K562 (cell line): Measurements from ENCODE around the gene TRDMT1. TPM values are rescaled to one million over a fixed set of nuclear protein-coding genes. Genes with fewer than 3 reads are reported as not detected.

Experiments used
- ATAC-seq: fragments of 200-7000 bp; cut with Tn5 transposase; 3 replicates; pipeline ENCODE4 v1.9.1; 2020; ENCODE audit warnings: moderate library complexity
- BruUV-seq: library from RNA; stranded (reverse); fragments of 400-500 nt; replicated peaks from 2 replicates; lab custom pipeline; 2021; lab: Mats Ljungman, UMichigan
- CTCF ChIA-PET: fragments of 300-600 bp; formaldehyde crosslinking; extraction: SDS; loops from one replicate; lab custom pipeline; 2021; ENCODE audit warnings: low intra/inter-chr PET ratio; lab: Yijun Ruan, JAX
- POLR2A ChIA-PET: fragments of 300-600, 350-650 bp; sonication (Branson Sonifier 250); formaldehyde crosslinking; extraction: SDS; loops from one replicate; lab custom pipeline; 2021; ENCODE audit warnings: antibody characterized with exemption, inconsistent platforms; lab: Yijun Ruan, JAX
- DNase-seq, 4 experiments: peaks; one replicate each; pipeline versions ENCODE4 v3.0.0 to v3.0.0-alpha.2; 2011 to 2018; ENCODE audit warnings: low spot score in 3 of 4, mixed read lengths in 3 of 4; ENCODE audit errors: extremely low read depth in 1 of 4
- FAIRE-seq: peaks from 2 replicates; lab custom pipeline; 2011; peaks lifted over from hg19 to GRCh38; lab: Jason Lieb, UNC
- H2AFZ ChIP-seq: 2 replicates; pipeline ENCODE4 v1.6.0; 2011; ENCODE audit warnings: low read depth, low read length, control low read depth, inconsistent platforms
- H3K27ac ChIP-seq: fragments of 200-600 bp; 3 replicates; pipeline ENCODE4 v1.8.0; 2011; ENCODE audit warnings: low read depth, mild to moderate bottlenecking, control low read depth, inconsistent platforms, low read length, moderate library complexity, mixed read lengths; ENCODE audit errors: extremely low read depth
- H3K27me3 ChIP-seq, 2 experiments: fragments of 300-600 bp in 1 of 2; 2 replicates in 1 of 2; 3 replicates in 1 of 2; pipeline versions ENCODE4 v1.6.0 to v1.8.0; 2011; ENCODE audit warnings: inconsistent platforms in 2 of 2, low read length in 2 of 2, mild to moderate bottlenecking in 1 of 2, mixed read lengths in 1 of 2, moderate library complexity in 1 of 2; ENCODE audit not compliant: control insufficient read depth in 2 of 2, insufficient read depth in 2 of 2
- H3K36me3 ChIP-seq: fragments of 300-600 bp; 3 replicates; pipeline ENCODE4 v1.8.0; 2011; ENCODE audit warnings: mild to moderate bottlenecking, low read length, inconsistent platforms; ENCODE audit not compliant: control insufficient read depth, insufficient read depth
- H3K4me1 ChIP-seq, 2 experiments: fragments of 200-600 bp in 1 of 2; replicated peaks in 1 of 2; 2 replicates in 1 of 2; 3 replicates in 1 of 2; pipeline versions ENCODE4 v1.5.1 to v1.8.0; 2011; ENCODE audit warnings: inconsistent platforms in 2 of 2, low read length in 2 of 2, mild to moderate bottlenecking in 1 of 2, mixed read lengths in 1 of 2, moderate library complexity in 1 of 2; ENCODE audit not compliant: control insufficient read depth in 2 of 2, insufficient read depth in 2 of 2
- H3K4me2 ChIP-seq: 2 replicates; pipeline ENCODE4 v1.6.1; 2011; ENCODE audit warnings: low read length, control low read depth, inconsistent platforms, mixed read lengths; ENCODE audit not compliant: insufficient read depth
- H3K4me3 ChIP-seq: fragments of 200-600 bp; sonication (generic), shearing (Covaris generic); 2 replicates; pipeline ENCODE4 v1.5.1; 2016; ENCODE audit warnings: control low read depth, inconsistent platforms
- H3K79me2 ChIP-seq: fragments of 200-600 bp; 3 replicates; pipeline ENCODE4 v1.8.0; 2011; ENCODE audit warnings: low read length, inconsistent platforms; ENCODE audit not compliant: control insufficient read depth, insufficient read depth
- H3K9ac ChIP-seq, 2 experiments: 2 replicates each; pipeline versions ENCODE4 v1.6.0 to v1.6.1; 2011; ENCODE audit warnings: low read depth in 2 of 2, low read length in 2 of 2, control low read depth in 1 of 2, inconsistent platforms in 1 of 2, mild to moderate bottlenecking in 1 of 2, mixed read lengths in 1 of 2; ENCODE audit not compliant: insufficient read depth in 1 of 2
- H3K9me1 ChIP-seq: one replicate; pipeline ENCODE4 v1.6.0; 2011; ENCODE audit warnings: inconsistent platforms, mild to moderate bottlenecking, low read length, moderate library complexity; ENCODE audit not compliant: control insufficient read depth, insufficient read depth
- H3K9me3 ChIP-seq: replicated peaks from 2 replicates; pipeline ENCODE4 v1.5.1; 2011; ENCODE audit warnings: low read depth, low read length, inconsistent platforms; ENCODE audit not compliant: control insufficient read depth, insufficient read depth
- H4K20me1 ChIP-seq: replicated peaks from 2 replicates; pipeline ENCODE4 v1.6.1; 2011; ENCODE audit warnings: low read length, inconsistent platforms, mixed read lengths; ENCODE audit not compliant: control insufficient read depth, insufficient read depth
- BCL6 ChIP-seq: fragments of 250-450 bp; sonication (Bioruptor Pico); IDR thresholded peaks from 2 replicates; pipeline ENCODE4 v1.4.0; 2020
- CBFA2T3 ChIP-seq: fragments of 450-650 bp; IDR thresholded peaks from 2 replicates; pipeline ENCODE4 v1.6.1; 2017
- CHD4 ChIP-seq: fragments of 200-600 bp; sonication (generic); IDR thresholded peaks from 3 replicates; pipeline ENCODE4 v1.6.1; 2012; ENCODE audit warnings: low read depth, mild to moderate bottlenecking, mixed read lengths, low read length, inconsistent platforms; ENCODE audit not compliant: insufficient read depth, insufficient replicate concordance, poor library complexity, severe bottlenecking
- GABPA ChIP-seq: fragments of 200-800 bp; sonication (Bioruptor generic); conservative IDR thresholded peaks from 2 replicates; pipeline ENCODE4 v1.6.1; 2016; ENCODE audit warnings: low read depth, missing genetic modification characterization, missing compliant biosample characterization
- L3MBTL2 ChIP-seq: fragments of 450-650 bp; IDR thresholded peaks from 2 replicates; pipeline ENCODE4 v1.6.1; 2016; ENCODE audit warnings: mild to moderate bottlenecking, moderate library complexity
- MTA2 ChIP-seq: fragments of 450-650 bp; IDR thresholded peaks from 2 replicates; pipeline ENCODE4 v1.6.1; 2016; ENCODE audit warnings: low read depth
- NFIX ChIP-seq: fragments of 250-450 bp; sonication (Bioruptor Pico); IDR thresholded peaks from 2 replicates; pipeline ENCODE4 v1.4.0; 2020; ENCODE audit warnings: low read depth, mild to moderate bottlenecking, moderate library complexity
- PCBP2 ChIP-seq: fragments of 200-400 bp; formaldehyde crosslinking; IDR thresholded peaks from 2 replicates; pipeline ENCODE4 v1.6.1; 2018; ENCODE audit warnings: low read length, low read depth, mild to moderate bottlenecking, moderate library complexity; ENCODE audit not compliant: poor library complexity, severe bottlenecking
- RCOR1 ChIP-seq, 2 experiments: IDR thresholded peaks; 2 replicates each; pipeline ENCODE4 v1.6.1; 2012; ENCODE audit warnings: low read depth in 2 of 2, low read length in 2 of 2, borderline replicate concordance in 1 of 2, improper control_type of control experiment in 1 of 2
- SRSF3 ChIP-seq: fragments of 200-400 bp; formaldehyde crosslinking; IDR thresholded peaks from 2 replicates; pipeline ENCODE4 v1.6.1; 2016; ENCODE audit warnings: mild to moderate bottlenecking, low read length, moderate library complexity; ENCODE audit not compliant: insufficient read depth
- TCF3 ChIP-seq: sonication (generic); formaldehyde crosslinking; IDR thresholded peaks from 2 replicates; pipeline ENCODE4 v1.4.0; 2020; ENCODE audit warnings: mild to moderate bottlenecking, missing genetic modification reagents
- ZBTB1 ChIP-seq: sonication (generic); formaldehyde crosslinking; IDR thresholded peaks from 2 replicates; pipeline ENCODE4 v1.8.1; 2023; ENCODE audit warnings: missing genetic modification reagents, low read depth, mild to moderate bottlenecking, borderline replicate concordance
- ZKSCAN3 ChIP-seq: fragments of 250-450 bp; sonication (Bioruptor Pico); IDR thresholded peaks from 2 replicates; pipeline ENCODE4 v1.4.0; 2020
- WGBS: fragments of 100-300 bp; shearing (Covaris generic); methylation state at CpG from one replicate; pipeline ENCODE4 v1.1.6; 2016; ENCODE audit warnings: low coverage, mixed read lengths; ENCODE audit not compliant: insufficient coverage; ENCODE audit errors: missing lambda C conversion rate; 5-methylcytosine and 5-hydroxymethylcytosine counted together
- in situ Hi-C: fragments of 300-500 bp; cut with MboI; formaldehyde crosslinking; loops from 4 replicates; pipeline ENCODE4 v1.15.0; 2018; ENCODE audit warnings: inconsistent platforms, mixed read lengths
- intact Hi-C: fragments of 100-400 bp; cut with micrococcal nuclease; formaldehyde crosslinking; loops from 2 replicates; pipeline ENCODE4 v1.14.2; 2022
- polyA plus RNA-seq, 8 experiments: library from polyadenylated mRNA; depleted of rRNA in 4 of 8; stranded (reverse) in 5 of 8; unstranded in 3 of 8; fragments of >200 nt; fragmentation: Nextera tagmentation in 2 of 8; fragmentation: Illumina TruSeq in 1 of 8; extraction: Ambion mirVana in 2 of 8; extraction: Trizol in 1 of 8; gene quantifications; 2 replicates each; pipeline versions ENCODE4 v1.2.1 to v1.2.3, GENCODE V29; 2011 to 2014; ENCODE audit warnings: inconsistent platforms in 1 of 8, missing spikeins in 1 of 8
- total RNA-seq, 7 experiments: library from RNA; depleted of rRNA in 6 of 7; stranded (reverse); fragments of >200 nt in 6 of 7; fragmentation: Illumina TruSeq in 2 of 7; extraction: Trizol in 2 of 7; gene quantifications; 2 replicates each; pipeline versions ENCODE4 v1.2.1 to v1.2.3, GENCODE V29; 2011 to 2021; ENCODE audit warnings: low replicate concordance in 1 of 7
- TF ChIP-seq, protein P1 (sequence below): sonication (generic); formaldehyde crosslinking; IDR thresholded peaks from 2 replicates; pipeline ENCODE4 v1.4.0; 2020; ENCODE audit warnings: mild to moderate bottlenecking, missing genetic modification reagents
- TF ChIP-seq, protein P2 (sequence below): fragments of 450-650 bp; IDR thresholded peaks from one replicate; pipeline ENCODE4 v1.6.1; 2018; ENCODE audit warnings: mild to moderate bottlenecking, moderate library complexity; ENCODE audit not compliant: partially characterized antibody
- TF ChIP-seq, protein P3 (sequence below): fragments of 200-400 bp; formaldehyde crosslinking; IDR thresholded peaks from 2 replicates; pipeline ENCODE4 v1.6.1; 2017; ENCODE audit warnings: mild to moderate bottlenecking, low read depth, low read length, moderate library complexity

TRDMT1 gene
- total and polyA plus RNA-seq, 9 of the 15 experiments (the other 6 are each of a cell fraction or from before 2014, with no cell fraction given): 5.4 to 12.6 (median 9.3) TPM

DNA sequence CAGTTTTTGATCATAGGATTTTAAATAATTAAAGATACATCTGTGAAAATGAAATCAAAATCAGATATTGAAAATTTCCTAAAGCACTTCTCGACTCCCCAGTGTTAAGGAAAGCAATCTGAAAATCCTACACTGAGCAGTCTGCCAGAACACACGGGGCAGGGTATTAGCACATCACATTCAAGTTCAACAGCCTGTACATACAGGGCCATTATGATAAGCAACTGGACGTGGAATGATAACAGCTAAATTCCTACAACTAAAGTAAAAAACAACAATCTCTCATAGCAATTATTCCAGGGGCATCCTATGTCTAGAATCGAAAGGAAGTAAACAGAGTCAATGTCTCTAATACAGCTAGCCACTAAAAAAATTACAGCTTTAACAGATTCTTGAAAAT lies 31.7 kb downstream of the TRDMT1 start (continued):
- peak; percentile 80 for TF ChIP-seq CBFA2T3

DNA sequence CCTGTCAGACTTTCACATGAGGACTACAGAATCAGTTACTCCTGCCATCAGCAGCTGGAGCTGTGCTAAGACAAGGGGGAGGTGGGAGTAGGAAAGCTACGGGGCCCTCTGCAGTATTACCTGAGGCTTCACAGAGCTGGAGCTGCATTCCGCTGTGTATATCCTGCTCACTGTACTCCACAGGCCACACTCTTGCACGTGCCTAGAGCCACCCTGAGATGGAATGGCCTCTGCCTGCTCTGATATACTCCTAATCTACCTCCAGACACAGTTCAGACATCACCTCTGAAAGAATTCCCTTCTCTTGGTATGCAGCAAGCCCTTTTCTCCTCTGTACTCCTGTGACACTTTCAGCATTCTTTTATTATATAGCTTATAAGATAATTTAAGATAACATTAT lies 34.8 kb downstream of the TRDMT1 start:
- Histone ChIP-seq H3K4me1 (peaks cover 0 to 12% of the 10 kb centered on the region in 2 experiments; a peak in 3 of 5 replicates), H3K36me3 (no peaks in the 10 kb centered on the region), H3K27me3 (no peaks in the 10 kb centered on the region), H3K4me2 (no peak overlapping the region; the same call in 1 of the 2 replicates), H4K20me1 (no peaks in the 10 kb centered on the region), H3K9me3 (no peaks in the 10 kb centered on the region), H3K9me1 (no peaks in the 10 kb centered on the region), H2AFZ (peak overlapping the region; percentile 34; the same call in 1 of the 2 replicates), H3K4me3 (no peak overlapping the region), H3K79me2 (no peaks in the 10 kb centered on the region), H3K27ac (no peak overlapping the region), H3K9ac (peak overlapping the region in 1 of 2 experiments; percentile 10; a peak in 1 of 4 replicates)
- in situ Hi-C loops (no loop called here), intact Hi-C loops (no loop called here)
- no TSS peak for BruUV-seq
- CTCF ChIA-PET: no interaction called here
- peak in 2 of 4 experiments; percentile 8 to 44 for DNase-seq
- ATAC-seq: peak; percentile 74
- POLR2A ChIA-PET: interaction anchor here (1.1 kb wide), 1 partner anchor 12 kb away, joined by 4 read pairs; no protein-coding TSS in a partner anchor
- no peak for FAIRE-seq
- 21% methylated on average over 3 of the region's 3 CpGs for WGBS
- TF ChIP-seq TCF3 (CRISPR knock-in tag) (no peak), GABPA (tag) (no peak), ZBTB1 (CRISPR knock-in tag) (no peak), RCOR1 (IDR thresholded peaks at IDR 0.05; ENCODE audit: borderline replicate concordance in 1 of 2, low read depth in 2 of 2, low read length in 2 of 2) (peak in 1 of 2 experiments; percentile 17; a peak in 1 of 4 replicates), NFIX (CRISPR knock-in tag) (no peak), CHD4 (no peak), ZKSCAN3 (CRISPR knock-in tag) (no peak), L3MBTL2 (peak; percentile 35; the same call in 1 of the 2 replicates), SRSF3 (no peak), BCL6 (CRISPR knock-in tag) (no peak), PCBP2 (no peak), MTA2 (no peak)
- TF ChIP-seq, protein P1, sequence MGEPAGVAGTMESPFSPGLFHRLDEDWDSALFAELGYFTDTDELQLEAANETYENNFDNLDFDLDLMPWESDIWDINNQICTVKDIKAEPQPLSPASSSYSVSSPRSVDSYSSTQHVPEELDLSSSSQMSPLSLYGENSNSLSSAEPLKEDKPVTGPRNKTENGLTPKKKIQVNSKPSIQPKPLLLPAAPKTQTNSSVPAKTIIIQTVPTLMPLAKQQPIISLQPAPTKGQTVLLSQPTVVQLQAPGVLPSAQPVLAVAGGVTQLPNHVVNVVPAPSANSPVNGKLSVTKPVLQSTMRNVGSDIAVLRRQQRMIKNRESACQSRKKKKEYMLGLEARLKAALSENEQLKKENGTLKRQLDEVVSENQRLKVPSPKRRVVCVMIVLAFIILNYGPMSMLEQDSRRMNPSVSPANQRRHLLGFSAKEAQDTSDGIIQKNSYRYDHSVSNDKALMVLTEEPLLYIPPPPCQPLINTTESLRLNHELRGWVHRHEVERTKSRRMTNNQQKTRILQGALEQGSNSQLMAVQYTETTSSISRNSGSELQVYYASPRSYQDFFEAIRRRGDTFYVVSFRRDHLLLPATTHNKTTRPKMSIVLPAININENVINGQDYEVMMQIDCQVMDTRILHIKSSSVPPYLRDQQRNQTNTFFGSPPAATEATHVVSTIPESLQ: no peak
- TF ChIP-seq, protein P2, sequence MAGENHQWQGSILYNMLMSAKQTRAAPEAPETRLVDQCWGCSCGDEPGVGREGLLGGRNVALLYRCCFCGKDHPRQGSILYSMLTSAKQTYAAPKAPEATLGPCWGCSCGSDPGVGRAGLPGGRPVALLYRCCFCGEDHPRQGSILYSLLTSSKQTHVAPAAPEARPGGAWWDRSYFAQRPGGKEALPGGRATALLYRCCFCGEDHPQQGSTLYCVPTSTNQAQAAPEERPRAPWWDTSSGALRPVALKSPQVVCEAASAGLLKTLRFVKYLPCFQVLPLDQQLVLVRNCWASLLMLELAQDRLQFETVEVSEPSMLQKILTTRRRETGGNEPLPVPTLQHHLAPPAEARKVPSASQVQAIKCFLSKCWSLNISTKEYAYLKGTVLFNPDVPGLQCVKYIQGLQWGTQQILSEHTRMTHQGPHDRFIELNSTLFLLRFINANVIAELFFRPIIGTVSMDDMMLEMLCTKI: no peak
- TF ChIP-seq, protein P3, sequence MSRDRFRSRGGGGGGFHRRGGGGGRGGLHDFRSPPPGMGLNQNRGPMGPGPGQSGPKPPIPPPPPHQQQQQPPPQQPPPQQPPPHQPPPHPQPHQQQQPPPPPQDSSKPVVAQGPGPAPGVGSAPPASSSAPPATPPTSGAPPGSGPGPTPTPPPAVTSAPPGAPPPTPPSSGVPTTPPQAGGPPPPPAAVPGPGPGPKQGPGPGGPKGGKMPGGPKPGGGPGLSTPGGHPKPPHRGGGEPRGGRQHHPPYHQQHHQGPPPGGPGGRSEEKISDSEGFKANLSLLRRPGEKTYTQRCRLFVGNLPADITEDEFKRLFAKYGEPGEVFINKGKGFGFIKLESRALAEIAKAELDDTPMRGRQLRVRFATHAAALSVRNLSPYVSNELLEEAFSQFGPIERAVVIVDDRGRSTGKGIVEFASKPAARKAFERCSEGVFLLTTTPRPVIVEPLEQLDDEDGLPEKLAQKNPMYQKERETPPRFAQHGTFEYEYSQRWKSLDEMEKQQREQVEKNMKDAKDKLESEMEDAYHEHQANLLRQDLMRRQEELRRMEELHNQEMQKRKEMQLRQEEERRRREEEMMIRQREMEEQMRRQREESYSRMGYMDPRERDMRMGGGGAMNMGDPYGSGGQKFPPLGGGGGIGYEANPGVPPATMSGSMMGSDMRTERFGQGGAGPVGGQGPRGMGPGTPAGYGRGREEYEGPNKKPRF: no peak
